HG02973 (cell line): Measurements from ENCODE around the gene MAST4.

Experiments used
- ATAC-seq: cut with Tn5 transposase; IDR thresholded peaks from one replicate; pipeline ENCODE4 v1.9.1; 2021; ENCODE audit warnings: moderate library complexity; ENCODE audit not compliant: unreplicated experiment

MAST4 gene

GRCh38 chr5:66985417-66985816 lies 389.2 kb downstream of the MAST4 start:
- ATAC-seq = no peak

- ATAC-seq = no peak
Observed at GRCh38 chr5:66986009-66986408, 389.8 kb downstream of the MAST4 start.

GRCh38 chr5:66986534-66986933 lies 390.3 kb downstream of the MAST4 start:
- ATAC-seq = no peak

- no peak for ATAC-seq
Observed at GRCh38 chr5:66987126-66987525, 390.9 kb downstream of the MAST4 start.

GRCh38 chr5:66987540-66987939 lies 391.3 kb downstream of the MAST4 start:
- no peak for ATAC-seq

- no peak for ATAC-seq
Observed at GRCh38 chr5:66987949-66988838, 392.0 kb downstream of the MAST4 start.

- no peak for ATAC-seq
Observed at GRCh38 chr5:66989286-66989685, 393.1 kb downstream of the MAST4 start.

GRCh38 chr5:66989781-66990180 lies 393.6 kb downstream of the MAST4 start:
- no peak for ATAC-seq

- ATAC-seq = no peak
Observed at GRCh38 chr5:66991746-66992145, 395.6 kb downstream of the MAST4 start.

GRCh38 chr5:66992547-66992946 lies 396.4 kb downstream of the MAST4 start:
- ATAC-seq = no peak

GRCh38 chr5:66993448-66993847 lies 397.3 kb downstream of the MAST4 start:
- no peak for ATAC-seq

GRCh38 chr5:66993882-66994281 lies 397.7 kb downstream of the MAST4 start:
- no peak for ATAC-seq

- ATAC-seq = no peak
Observed at GRCh38 chr5:66994790-66995189, 398.6 kb downstream of the MAST4 start.

GRCh38 chr5:67000794-67001475 lies 404.7 kb downstream of the MAST4 start:
- no peak for ATAC-seq

GRCh38 chr5:67002832-67003684 lies 406.9 kb downstream of the MAST4 start:
- no peak for ATAC-seq

GRCh38 chr5:67003685-67003934 lies 407.4 kb downstream of the MAST4 start:
- ATAC-seq = no peak

- ATAC-seq = peak; percentile 47
Observed at GRCh38 chr5:67003935-67004729, 407.9 kb downstream of the MAST4 start.

GRCh38 chr5:67004730-67005350 lies 408.6 kb downstream of the MAST4 start:
- no peak for ATAC-seq

- ATAC-seq = no peak
Observed at GRCh38 chr5:67005737-67006499, 409.7 kb downstream of the MAST4 start.

- no peak for ATAC-seq
Observed at GRCh38 chr5:67006500-67006848, 410.3 kb downstream of the MAST4 start.
